ENCODE measurements around the gene TMEM69. TPM values are rescaled to one million over a fixed set of nuclear protein-coding genes. Genes with fewer than 3 reads are reported as not detected.
A peak's percentile ranks its signal among the peaks of the same experiment; 100 is the strongest.
"Not testable (repeated sequence)": the region's sequence is repeated elsewhere in the genome, so short reads cannot be mapped to it uniquely, and the experiment has no call there.

Gene TMEM69
- polyA plus RNA-seq, 3 donors, result 27.6 to 43.4 (median 36.2) TPM

GRCh38 chr1:45722809-45723208 is 34.8 kb downstream of the TMEM69 start:
- peak; percentile 38 to 65 (median 64) for DNase-seq
- H4K20me1 ChIP-seq (ENCODE audit: insufficient read depth, low read length), result no peaks in the 10 kb centered on the region
- no peak overlapping the region for H2AFZ ChIP-seq (ENCODE audit: insufficient read depth, low read depth, low read length, poor library complexity, severe bottlenecking)
- TF ChIP-seq CTCF (IDR thresholded peaks at IDR 0.05), result no peak
- Mint-ChIP-seq H3K4me3 (no peak overlapping the region), H3K36me3 (no peaks in the 10 kb centered on the region), H3K9me3 (no peaks in the 10 kb centered on the region), H3K27ac (peak overlapping the region in 2 of 7 donors; percentile 19 to 26), H3K4me1 (peaks cover 10% of the 10 kb centered on the region), H3K27me3 (ENCODE audit: low read depth in 3 of 3) (peaks cover 0 to 3% (median 0%) of the 10 kb centered on the region in 3 donors)
- intact Hi-C loops (cut with micrococcal nuclease), result no loop called here
- H3K79me2 ChIP-seq (ENCODE audit: insufficient read depth, low read length), result no peaks in the 10 kb centered on the region
- H3K4me3 ChIP-seq (replicated peaks in 1 of 3; ENCODE audit: low read depth in 2 of 3, low read length in 3 of 3), result no peak overlapping the region
- no peaks in the 10 kb centered on the region for H3K9me3 ChIP-seq (replicated peaks in 1 of 2; ENCODE audit: control insufficient read depth in 1 of 2, insufficient read depth in 1 of 2, low read length in 2 of 2)
- no peaks in the 10 kb centered on the region for H3K27me3 ChIP-seq (ENCODE audit: control insufficient read depth in 2 of 2, insufficient read depth in 2 of 2, low read length in 2 of 2)
- H3K9ac ChIP-seq (ENCODE audit: insufficient read depth, low read length, poor library complexity, severe bottlenecking), result no peak overlapping the region
- H3K27ac ChIP-seq (ENCODE audit: low read depth in 1 of 2, low read length in 2 of 2), result no peak overlapping the region
- peak overlapping the region; percentile 17 for H3K4me2 ChIP-seq (replicated peaks; ENCODE audit: extremely low read depth, low read length, poor library complexity, severe bottlenecking)
- peaks cover 7 to 11% of the 10 kb centered on the region in 2 donors for H3K4me1 ChIP-seq (ENCODE audit: control insufficient read depth in 1 of 2, insufficient read depth in 2 of 2, low read length in 2 of 2)
- WGBS (ENCODE audit: insufficient coverage), result no CpG with 5 or more reads among the region's 3 CpGs
- no peaks in the 10 kb centered on the region for H3K36me3 ChIP-seq (replicated peaks in 1 of 2; ENCODE audit: control insufficient read depth in 1 of 2, insufficient read depth in 2 of 2, low read length in 2 of 2)

- DNase-seq, result no peak
- no peaks in the 10 kb centered on the region for H3K9me3 ChIP-seq (replicated peaks in 1 of 2; ENCODE audit: control insufficient read depth in 1 of 2, insufficient read depth in 1 of 2, low read length in 2 of 2)
- Mint-ChIP-seq H3K9me3 (no peaks in the 10 kb centered on the region), H3K27ac (no peak overlapping the region), H3K27me3 (ENCODE audit: low read depth in 3 of 3) (peaks cover 0 to under 1% (median 0%) of the 10 kb centered on the region in 3 donors), H3K4me3 (no peak overlapping the region), H3K36me3 (no peaks in the 10 kb centered on the region), H3K4me1 (peaks cover 10% of the 10 kb centered on the region)
- H3K9ac ChIP-seq (ENCODE audit: insufficient read depth, low read length, poor library complexity, severe bottlenecking), result no peak overlapping the region
- H3K79me2 ChIP-seq (ENCODE audit: insufficient read depth, low read length), result no peaks in the 10 kb centered on the region
- no peaks in the 10 kb centered on the region for H3K36me3 ChIP-seq (replicated peaks in 1 of 2; ENCODE audit: control insufficient read depth in 1 of 2, insufficient read depth in 2 of 2, low read length in 2 of 2)
- intact Hi-C loops (cut with micrococcal nuclease), result no loop called here
- TF ChIP-seq CTCF (IDR thresholded peaks at IDR 0.05), result no peak
- no peaks in the 10 kb centered on the region for H4K20me1 ChIP-seq (ENCODE audit: insufficient read depth, low read length)
- peak overlapping the region in 1 of 2 donors; percentile 37 for H3K27ac ChIP-seq (ENCODE audit: low read depth in 1 of 2, low read length in 2 of 2)
- H3K4me1 ChIP-seq (ENCODE audit: control insufficient read depth in 1 of 2, insufficient read depth in 2 of 2, low read length in 2 of 2), result peaks cover 7 to 11% of the 10 kb centered on the region in 2 donors
- H3K27me3 ChIP-seq (ENCODE audit: control insufficient read depth in 2 of 2, insufficient read depth in 2 of 2, low read length in 2 of 2), result no peaks in the 10 kb centered on the region
- H2AFZ ChIP-seq (ENCODE audit: insufficient read depth, low read depth, low read length, poor library complexity, severe bottlenecking), result no peak overlapping the region
- H3K4me2 ChIP-seq (replicated peaks; ENCODE audit: extremely low read depth, low read length, poor library complexity, severe bottlenecking), result peak overlapping the region; percentile 17
- no peak overlapping the region for H3K4me3 ChIP-seq (replicated peaks in 1 of 3; ENCODE audit: low read depth in 2 of 3, low read length in 3 of 3)
Measured at GRCh38 chr1:45723248-45723930, 35.4 kb downstream of the TMEM69 start.

- H3K9me3 Mint-ChIP-seq; H3K36me3 Mint-ChIP-seq; H3K4me2 ChIP-seq (replicated peaks; ENCODE audit: extremely low read depth, low read length, poor library complexity, severe bottlenecking); H3K27ac ChIP-seq (ENCODE audit: low read depth in 1 of 2, low read length in 2 of 2); H3K4me3 Mint-ChIP-seq; H3K27me3 Mint-ChIP-seq (ENCODE audit: low read depth in 3 of 3); H3K79me2 ChIP-seq (ENCODE audit: insufficient read depth, low read length); H2AFZ ChIP-seq (ENCODE audit: insufficient read depth, low read depth, low read length, poor library complexity, severe bottlenecking); DNase-seq; H3K4me3 ChIP-seq (replicated peaks in 1 of 3; ENCODE audit: low read depth in 2 of 3, low read length in 3 of 3); H3K27ac Mint-ChIP-seq; H3K36me3 ChIP-seq (replicated peaks in 1 of 2; ENCODE audit: control insufficient read depth in 1 of 2, insufficient read depth in 2 of 2, low read length in 2 of 2); H4K20me1 ChIP-seq (ENCODE audit: insufficient read depth, low read length); H3K9ac ChIP-seq (ENCODE audit: insufficient read depth, low read length, poor library complexity, severe bottlenecking); intact Hi-C loops (cut with micrococcal nuclease); H3K9me3 ChIP-seq (replicated peaks in 1 of 2; ENCODE audit: control insufficient read depth in 1 of 2, insufficient read depth in 1 of 2, low read length in 2 of 2); H3K27me3 ChIP-seq (ENCODE audit: control insufficient read depth in 2 of 2, insufficient read depth in 2 of 2, low read length in 2 of 2): not testable (repeated sequence)
- H3K4me1 Mint-ChIP-seq, result peaks cover 20% of the 10 kb centered on the region
- WGBS (ENCODE audit: insufficient coverage), result no CpG with 5 or more reads among the region's 9 CpGs
- peaks cover 11 to 15% of the 10 kb centered on the region in 2 donors for H3K4me1 ChIP-seq (ENCODE audit: control insufficient read depth in 1 of 2, insufficient read depth in 2 of 2, low read length in 2 of 2)
Measured at GRCh38 chr1:45726007-45726406, 38.0 kb downstream of the TMEM69 start.

All from CD14-positive monocyte (primary cell).